SK-N-SH treated with all-trans-retinoic acid at 6 μM for 48 hours (cell line): ENCODE results near the gene CELF1.

Experiments
- CREB5 ChIP-seq: fragments of 250-450 bp; sonication (Bioruptor Pico); IDR thresholded peaks from 2 replicates; pipeline ENCODE4 v1.5.1; 2020; ENCODE audit warnings: low read depth, mild to moderate bottlenecking, moderate library complexity
- ESRRG ChIP-seq: fragments of 250-450 bp; sonication (Bioruptor Pico); IDR thresholded peaks from 2 replicates; pipeline ENCODE4 v1.6.1; 2021; ENCODE audit warnings: mild to moderate bottlenecking
- PATZ1 ChIP-seq: fragments of 250-450 bp; sonication (Bioruptor Pico); IDR thresholded peaks from 2 replicates; pipeline ENCODE4 v1.8.0; 2020; ENCODE audit warnings: mild to moderate bottlenecking, moderate library complexity, borderline replicate concordance
- POU6F1 ChIP-seq: fragments of 250-450 bp; sonication (Bioruptor Pico); IDR thresholded peaks from 2 replicates; pipeline ENCODE4 v1.8.0; 2021; ENCODE audit warnings: low read depth, mild to moderate bottlenecking, moderate library complexity, borderline replicate concordance
- SNAI2 ChIP-seq: fragments of 250-450 bp; sonication (Bioruptor Pico); IDR thresholded peaks from 2 replicates; pipeline ENCODE4 v1.5.0; 2020; ENCODE audit warnings: mild to moderate bottlenecking, moderate library complexity
- ZC3H10 ChIP-seq: fragments of 250-450 bp; sonication (Bioruptor Pico); IDR thresholded peaks from 2 replicates; pipeline ENCODE4 v1.5.1; 2021; ENCODE audit warnings: mild to moderate bottlenecking, moderate library complexity
- ZNF565 ChIP-seq: fragments of 450-650 bp; formaldehyde crosslinking; conservative IDR thresholded peaks from 2 replicates; pipeline ENCODE4 v1.5.0; 2020; ENCODE audit warnings: low read depth, mild to moderate bottlenecking, moderate library complexity
- ZNF8 ChIP-seq: fragments of 450-650 bp; formaldehyde crosslinking; IDR thresholded peaks from 2 replicates; pipeline ENCODE4 v1.5.0; 2020; ENCODE audit warnings: mild to moderate bottlenecking, moderate library complexity

GRCh38 chr11:47552566-47553405 is at the start of gene CELF1:
- no peak for TF ChIP-seq PATZ1 (CRISPR knock-in tag)
- TF ChIP-seq ZNF565: no peak
- no peak for TF ChIP-seq SNAI2
- no peak for TF ChIP-seq ESRRG (CRISPR knock-in tag)
- no peak for TF ChIP-seq ZNF8 (CRISPR knock-in tag)
- no peak for TF ChIP-seq ZC3H10 (CRISPR knock-in tag)
- TF ChIP-seq CREB5 (CRISPR knock-in tag): no peak
- TF ChIP-seq POU6F1: no peak
